HEK293 (cell line): ENCODE data around the gene RAB36.

Experiments used
- CTCF ChIA-PET: fragments of 350-600 bp; formaldehyde crosslinking; extraction: SDS; loops from one replicate; lab custom pipeline; 2021; ENCODE audit warnings: antibody characterized with exemption; lab: Yijun Ruan, JAX
- POLR2A ChIA-PET: fragments of 300-600 bp; formaldehyde crosslinking; extraction: SDS; loops from one replicate; lab custom pipeline; 2020; ENCODE audit warnings: antibody characterized with exemption, inconsistent platforms; lab: Yijun Ruan, JAX
- H3K27ac ChIP-seq: fragments of 200-500 bp; sonication (Bioruptor generic); 2 replicates; pipeline ENCODE4 v1.5.1; 2014; ENCODE audit warnings: low read depth, low read length, control low read depth, inconsistent platforms; ENCODE audit errors: extremely low read depth
- H3K36me3 ChIP-seq, 2 experiments: fragments of 200-500 bp in 1 of 2; sonication (Bioruptor generic) in 1 of 2; 1 replicate in 1 of 2; 2 replicates in 1 of 2; pipeline ENCODE4 v1.5.1; 2014 to 2017; ENCODE audit warnings: inconsistent platforms in 2 of 2, low read length in 2 of 2; ENCODE audit not compliant: control insufficient read depth in 2 of 2, insufficient read depth in 1 of 2
- H3K4me1 ChIP-seq: fragments of 200-500 bp; sonication (Bioruptor generic); 2 replicates; pipeline ENCODE4 v1.5.1; 2014; ENCODE audit warnings: mild to moderate bottlenecking, low read length, inconsistent platforms; ENCODE audit not compliant: control insufficient read depth, insufficient read depth
- H3K4me3 ChIP-seq: 2 replicates; pipeline ENCODE4 v1.5.1; 2011; ENCODE audit warnings: low read depth, mild to moderate bottlenecking, control low read depth, low read length, moderate library complexity
- H3K9me3 ChIP-seq: fragments of 200-500 bp; sonication (Bioruptor generic); 2 replicates; pipeline ENCODE4 v1.5.1; 2014; ENCODE audit warnings: low read depth, low read length, inconsistent platforms; ENCODE audit not compliant: control insufficient read depth, insufficient read depth
- EGR2 ChIP-seq: fragments of 450-650 bp; formaldehyde crosslinking; IDR thresholded peaks from 2 replicates; pipeline ENCODE4 v1.5.1; 2016; ENCODE audit warnings: low read depth, missing biosample characterization, missing genetic modification characterization
- GLI2 ChIP-seq: fragments of 450-650 bp; formaldehyde crosslinking; IDR thresholded peaks from 2 replicates; pipeline ENCODE4; 2017; ENCODE audit warnings: missing biosample characterization, missing genetic modification characterization, low read depth, borderline replicate concordance
- GLIS1 ChIP-seq: fragments of 450-650 bp; formaldehyde crosslinking; IDR thresholded peaks from 2 replicates; pipeline ENCODE4 v1.5.1; 2016; ENCODE audit warnings: missing biosample characterization, missing genetic modification characterization
- KLF10 ChIP-seq: fragments of 450-650 bp; IDR thresholded peaks from 2 replicates; pipeline ENCODE4 v1.5.1; 2018; ENCODE audit warnings: missing biosample characterization, mild to moderate bottlenecking, missing genetic modification characterization
- PRDM2 ChIP-seq: fragments of 450-650 bp; formaldehyde crosslinking; IDR thresholded peaks from 2 replicates; pipeline ENCODE4 v1.5.1; 2016; ENCODE audit warnings: missing biosample characterization, missing genetic modification characterization, borderline replicate concordance
- YY2 ChIP-seq: fragments of 450-650 bp; formaldehyde crosslinking; IDR thresholded peaks from 2 replicates; pipeline ENCODE4 v1.5.1; 2016; ENCODE audit warnings: missing biosample characterization, missing genetic modification characterization
- ZBTB21 ChIP-seq: fragments of 450-650 bp; formaldehyde crosslinking; IDR thresholded peaks from 2 replicates; pipeline ENCODE4 v1.5.1; 2017; ENCODE audit warnings: missing biosample characterization, missing genetic modification characterization
- ZBTB26 ChIP-seq: fragments of 450-650 bp; formaldehyde crosslinking; optimal IDR thresholded peaks from 2 replicates; pipeline ENCODE3; 2016; ENCODE audit warnings: missing biosample characterization, mild to moderate bottlenecking, missing genetic modification characterization
- ZBTB7A ChIP-seq: fragments of 450-650 bp; formaldehyde crosslinking; IDR thresholded peaks from 2 replicates; pipeline ENCODE4 v1.5.1; 2016; ENCODE audit warnings: low read depth, missing biosample characterization, missing genetic modification characterization
- ZFHX2 ChIP-seq: fragments of 450-650 bp; formaldehyde crosslinking; conservative IDR thresholded peaks from 2 replicates; pipeline ENCODE4 v1.5.1; 2016; ENCODE audit warnings: missing biosample characterization, missing genetic modification characterization
- ZFP37 ChIP-seq: fragments of 450-650 bp; formaldehyde crosslinking; IDR thresholded peaks from 2 replicates; pipeline ENCODE4 v1.5.1; 2016; ENCODE audit warnings: missing biosample characterization, missing genetic modification characterization
- ZNF121 ChIP-seq: fragments of 450-650 bp; formaldehyde crosslinking; IDR thresholded peaks from 2 replicates; pipeline ENCODE4 v1.5.1; 2016; ENCODE audit warnings: missing biosample characterization, missing genetic modification characterization
- ZNF174 ChIP-seq: fragments of 450-650 bp; formaldehyde crosslinking; IDR thresholded peaks from 2 replicates; pipeline ENCODE4 v1.5.0; 2017; ENCODE audit warnings: missing biosample characterization, mild to moderate bottlenecking, missing genetic modification characterization
- ZNF23 ChIP-seq: fragments of 450-650 bp; formaldehyde crosslinking; IDR thresholded peaks from 2 replicates; pipeline ENCODE4 v1.5.1; 2016; ENCODE audit warnings: missing biosample characterization, missing genetic modification characterization, borderline replicate concordance
- ZNF292 ChIP-seq: fragments of 450-650 bp; formaldehyde crosslinking; IDR thresholded peaks from 2 replicates; pipeline ENCODE4 v1.5.1; 2016; ENCODE audit warnings: low read depth, missing biosample characterization, missing genetic modification characterization, borderline replicate concordance
- ZNF311 ChIP-seq: fragments of 450-650 bp; formaldehyde crosslinking; IDR thresholded peaks from 2 replicates; pipeline ENCODE4 v1.5.1; 2017; ENCODE audit warnings: missing biosample characterization, missing genetic modification characterization, borderline replicate concordance
- ZNF341 ChIP-seq: fragments of 450-650 bp; formaldehyde crosslinking; IDR thresholded peaks from 2 replicates; pipeline ENCODE4; 2016; ENCODE audit warnings: low read depth, missing biosample characterization, missing genetic modification characterization
- ZNF398 ChIP-seq: fragments of 450-650 bp; formaldehyde crosslinking; IDR thresholded peaks from 2 replicates; pipeline ENCODE4 v1.5.1; 2017; ENCODE audit warnings: missing biosample characterization, missing genetic modification characterization
- ZNF529 ChIP-seq: fragments of 450-650 bp; formaldehyde crosslinking; IDR thresholded peaks from 2 replicates; pipeline ENCODE4 v1.5.1; 2017; ENCODE audit warnings: missing genetic modification characterization, missing biosample characterization; ENCODE audit not compliant: insufficient replicate concordance
- ZNF571 ChIP-seq: fragments of 450-650 bp; formaldehyde crosslinking; IDR thresholded peaks from 2 replicates; pipeline ENCODE4 v1.5.0; 2017; ENCODE audit warnings: missing biosample characterization, missing genetic modification characterization
- ZNF596 ChIP-seq: fragments of 450-650 bp; IDR thresholded peaks from 2 replicates; pipeline ENCODE4 v1.5.0; 2018; ENCODE audit warnings: missing biosample characterization, mild to moderate bottlenecking, missing genetic modification characterization, moderate library complexity
- ZNF621 ChIP-seq: fragments of 450-650 bp; formaldehyde crosslinking; IDR thresholded peaks from 2 replicates; pipeline ENCODE4 v1.5.1; 2017; ENCODE audit warnings: missing biosample characterization, missing genetic modification characterization
- ZNF707 ChIP-seq: fragments of 450-650 bp; formaldehyde crosslinking; IDR thresholded peaks from 2 replicates; pipeline ENCODE4 v1.5.1; 2016; ENCODE audit warnings: missing biosample characterization, missing genetic modification characterization
- ZNF76 ChIP-seq: fragments of 450-650 bp; formaldehyde crosslinking; IDR thresholded peaks from 2 replicates; pipeline ENCODE4; 2016; ENCODE audit warnings: low read depth, missing biosample characterization, missing genetic modification characterization, borderline replicate concordance
- TF ChIP-seq, protein P1 (sequence below): fragments of 450-650 bp; formaldehyde crosslinking; IDR thresholded peaks from 2 replicates; pipeline ENCODE4 v1.5.1; 2016; ENCODE audit warnings: missing biosample characterization, missing genetic modification characterization
- TF ChIP-seq, protein P2 (sequence below): fragments of 450-650 bp; formaldehyde crosslinking; IDR thresholded peaks from 2 replicates; pipeline ENCODE4 v1.5.1; 2016; ENCODE audit warnings: missing biosample characterization, missing genetic modification characterization

Gene RAB36

DNA sequence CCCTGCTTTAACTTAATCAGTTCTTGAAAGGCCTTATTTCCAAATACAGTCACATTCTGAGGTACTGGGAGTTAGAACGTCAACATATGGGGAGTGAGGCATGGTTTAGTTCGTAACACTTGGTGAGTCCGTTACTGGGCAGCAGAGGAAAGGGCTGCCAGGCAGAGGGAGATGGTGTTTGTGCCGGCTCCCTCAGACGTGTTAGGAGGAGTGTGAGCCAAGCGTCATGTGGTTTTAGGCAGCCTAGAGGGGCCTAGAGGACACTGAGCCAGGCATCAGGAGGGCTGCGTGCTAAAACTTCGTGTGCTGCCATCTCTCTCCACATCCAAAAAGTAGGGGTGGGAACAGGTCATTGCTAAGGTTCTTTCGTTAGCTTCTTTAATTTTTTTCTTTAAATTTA, 45.2 kb downstream of the RAB36 start (continued):
- no peak for TF ChIP-seq ZNF121 (tag by site-specific recombination)
- no peak for TF ChIP-seq PRDM2 (tag by site-specific recombination)
- no peak for TF ChIP-seq ZNF76 (tag by site-specific recombination)
- TF ChIP-seq, protein P1, sequence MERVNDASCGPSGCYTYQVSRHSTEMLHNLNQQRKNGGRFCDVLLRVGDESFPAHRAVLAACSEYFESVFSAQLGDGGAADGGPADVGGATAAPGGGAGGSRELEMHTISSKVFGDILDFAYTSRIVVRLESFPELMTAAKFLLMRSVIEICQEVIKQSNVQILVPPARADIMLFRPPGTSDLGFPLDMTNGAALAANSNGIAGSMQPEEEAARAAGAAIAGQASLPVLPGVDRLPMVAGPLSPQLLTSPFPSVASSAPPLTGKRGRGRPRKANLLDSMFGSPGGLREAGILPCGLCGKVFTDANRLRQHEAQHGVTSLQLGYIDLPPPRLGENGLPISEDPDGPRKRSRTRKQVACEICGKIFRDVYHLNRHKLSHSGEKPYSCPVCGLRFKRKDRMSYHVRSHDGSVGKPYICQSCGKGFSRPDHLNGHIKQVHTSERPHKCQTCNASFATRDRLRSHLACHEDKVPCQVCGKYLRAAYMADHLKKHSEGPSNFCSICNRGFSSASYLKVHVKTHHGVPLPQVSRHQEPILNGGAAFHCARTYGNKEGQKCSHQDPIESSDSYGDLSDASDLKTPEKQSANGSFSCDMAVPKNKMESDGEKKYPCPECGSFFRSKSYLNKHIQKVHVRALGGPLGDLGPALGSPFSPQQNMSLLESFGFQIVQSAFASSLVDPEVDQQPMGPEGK (tag by site-specific recombination): no peak
- TF ChIP-seq, all 188 proteins: peak for 0

GRCh38 chr22:23192133-23192532, 46.9 kb downstream of the RAB36 start:
- Histone ChIP-seq H3K4me1 (no peaks in the 10 kb centered on the region; the same call in 1 of the 2 replicates), H3K36me3 (peaks cover 0 to 37% of the 10 kb centered on the region in 2 experiments; a peak in 1 of 3 replicates), H3K4me3 (no peak overlapping the region), H3K9me3 (no peaks in the 10 kb centered on the region), H3K27ac (no peak overlapping the region)
- POLR2A ChIA-PET: no interaction called here
- CTCF ChIA-PET: interaction anchor here (0.7 kb wide), 1 partner anchor 9 kb away, joined by 3 read pairs; no protein-coding TSS in a partner anchor
- TF ChIP-seq GLI2 (tag by site-specific recombination) (no peak), GLIS1 (tag by site-specific recombination) (peak; percentile 58), ZNF341 (tag by site-specific recombination) (no peak), ZNF596 (tag by site-specific recombination) (no peak), ZNF23 (tag by site-specific recombination) (no peak), ZBTB7A (tag by site-specific recombination) (no peak), YY2 (tag by site-specific recombination) (no peak), EGR2 (no peak), ZNF398 (tag by site-specific recombination) (peak; percentile 70), ZNF529 (tag by site-specific recombination) (no peak), ZNF621 (tag by site-specific recombination) (no peak), ZNF174 (tag by site-specific recombination) (no peak), ZNF292 (tag by site-specific recombination) (no peak), KLF10 (tag by site-specific recombination) (no peak), ZBTB26 (no peak), ZNF311 (no peak), ZNF707 (no peak), ZNF571 (no peak), ZBTB21 (no peak), ZFP37 (tag by site-specific recombination) (no peak), ZFHX2 (tag by site-specific recombination) (peak; percentile 23; the same call in 1 of the 2 replicates)
- TF ChIP-seq, protein P2, sequence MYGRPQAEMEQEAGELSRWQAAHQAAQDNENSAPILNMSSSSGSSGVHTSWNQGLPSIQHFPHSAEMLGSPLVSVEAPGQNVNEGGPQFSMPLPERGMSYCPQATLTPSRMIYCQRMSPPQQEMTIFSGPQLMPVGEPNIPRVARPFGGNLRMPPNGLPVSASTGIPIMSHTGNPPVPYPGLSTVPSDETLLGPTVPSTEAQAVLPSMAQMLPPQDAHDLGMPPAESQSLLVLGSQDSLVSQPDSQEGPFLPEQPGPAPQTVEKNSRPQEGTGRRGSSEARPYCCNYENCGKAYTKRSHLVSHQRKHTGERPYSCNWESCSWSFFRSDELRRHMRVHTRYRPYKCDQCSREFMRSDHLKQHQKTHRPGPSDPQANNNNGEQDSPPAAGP: no peak
